HT-29 (cell line): ENCODE measurements around the gene OCA2. TPM values are rescaled to one million over a fixed set of nuclear protein-coding genes. Genes with fewer than 3 reads are reported as not detected.

Source experiments
- DNase-seq: peaks from one replicate; pipeline ENCODE4 v3.0.0-alpha.2; 2015; ENCODE audit warnings: low spot score
- total RNA-seq: library from RNA; depleted of rRNA; stranded (reverse); fragments of >200 nt; shearing (Covaris generic); gene quantifications from 2 replicates; pipeline ENCODE4 v1.2.3, GENCODE V29; 2014

The OCA2 gene
- total RNA-seq, 1 experiment from 2014 or later: not detected

DNA sequence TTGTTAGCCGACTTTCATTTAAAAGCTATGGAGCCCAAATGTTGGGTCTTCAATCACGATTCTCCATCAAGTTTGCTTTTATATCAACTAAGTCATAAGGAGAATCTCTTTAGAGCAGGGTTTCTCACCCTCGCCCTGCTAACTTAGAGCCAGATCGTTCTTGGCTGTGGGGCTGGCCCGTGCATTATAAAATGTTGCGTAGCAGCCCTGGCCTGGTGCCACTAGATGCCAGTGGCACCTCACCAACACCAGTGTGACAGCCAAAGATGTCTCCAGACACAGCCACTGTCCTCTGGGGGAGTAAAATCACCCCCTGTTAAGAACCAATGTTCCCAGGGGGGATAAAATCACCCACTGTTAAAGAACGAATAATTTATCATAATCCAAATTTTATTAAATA lies 226.1 kb downstream of the OCA2 start:
- no peak for DNase-seq

DNA sequence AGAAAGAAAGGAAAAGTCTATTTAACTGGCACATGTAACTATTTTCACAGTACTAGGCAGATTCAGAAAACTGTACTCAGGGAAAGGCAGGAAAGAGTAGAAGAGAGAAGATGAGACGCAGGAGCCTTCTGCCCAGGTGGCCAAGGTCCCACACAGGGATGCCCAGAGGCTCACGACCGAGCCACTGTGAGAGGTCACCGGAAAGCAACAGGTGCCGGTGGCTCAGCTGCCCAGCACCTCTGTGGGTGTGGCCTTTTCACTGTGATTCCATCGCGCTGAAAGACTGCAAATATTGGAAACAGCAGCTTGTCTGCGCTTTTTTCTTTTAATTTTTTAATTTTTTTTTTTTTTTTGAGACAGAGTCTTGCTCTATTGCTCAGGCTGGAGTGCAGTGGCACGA lies 226.8 kb downstream of the OCA2 start:
- no peak for DNase-seq

DNA sequence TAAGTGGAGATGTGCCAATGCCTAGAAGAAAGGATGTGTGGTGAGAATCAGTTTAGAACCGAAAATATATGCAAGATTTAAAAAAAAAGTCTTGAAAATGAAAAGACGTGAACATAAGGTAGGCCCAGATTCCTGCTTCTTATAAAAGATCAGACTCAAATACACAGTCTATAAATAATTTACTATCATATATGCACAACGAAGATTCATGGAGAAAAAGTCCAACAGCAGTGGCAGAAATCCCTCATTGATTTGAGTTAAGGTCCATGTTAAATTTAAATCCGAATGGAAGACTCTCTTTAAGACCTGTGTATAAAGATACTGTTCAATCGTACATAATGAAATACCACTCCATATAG lies 227.2 kb downstream of the OCA2 start:
- no peak for DNase-seq

DNA sequence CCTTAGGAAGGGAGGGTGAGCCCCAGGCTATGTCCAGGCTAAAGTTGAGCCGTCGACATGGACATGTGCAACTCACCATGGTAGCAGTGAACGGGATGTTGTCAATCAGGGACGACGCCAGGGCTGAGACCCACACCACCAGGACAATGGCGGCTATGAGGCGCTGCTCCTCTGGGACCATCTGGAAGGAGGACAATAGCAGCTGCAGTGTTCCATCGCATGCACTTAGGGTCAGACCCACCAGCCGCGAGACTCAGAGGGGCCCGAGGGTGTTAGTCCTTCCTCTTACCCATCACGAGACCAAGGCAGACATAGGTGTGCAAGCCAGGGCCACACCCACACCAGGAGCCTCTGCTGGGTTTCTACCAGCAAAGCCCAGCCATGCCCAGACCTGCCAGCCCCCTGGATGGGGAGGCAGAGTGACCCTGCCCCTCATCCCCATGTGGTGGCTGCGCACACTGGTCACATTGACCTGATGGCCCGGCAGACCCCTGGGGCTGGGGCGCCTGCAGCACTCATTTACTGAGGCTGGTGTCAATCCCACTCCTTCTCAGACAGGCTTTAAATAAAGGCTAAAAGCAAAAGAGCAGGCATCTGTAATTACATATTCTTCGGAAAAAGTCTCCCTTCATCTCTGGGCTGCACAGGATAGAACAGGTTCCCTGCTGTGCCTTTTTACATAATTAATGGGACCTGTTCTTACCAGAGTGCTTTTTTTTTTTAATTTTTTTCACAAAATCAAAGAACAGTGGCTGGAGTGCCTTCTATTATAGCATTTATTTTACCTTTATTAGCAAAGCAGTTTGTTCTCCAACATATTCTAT lies 227.8 kb downstream of the OCA2 start:
- DNase-seq: no peak

DNA sequence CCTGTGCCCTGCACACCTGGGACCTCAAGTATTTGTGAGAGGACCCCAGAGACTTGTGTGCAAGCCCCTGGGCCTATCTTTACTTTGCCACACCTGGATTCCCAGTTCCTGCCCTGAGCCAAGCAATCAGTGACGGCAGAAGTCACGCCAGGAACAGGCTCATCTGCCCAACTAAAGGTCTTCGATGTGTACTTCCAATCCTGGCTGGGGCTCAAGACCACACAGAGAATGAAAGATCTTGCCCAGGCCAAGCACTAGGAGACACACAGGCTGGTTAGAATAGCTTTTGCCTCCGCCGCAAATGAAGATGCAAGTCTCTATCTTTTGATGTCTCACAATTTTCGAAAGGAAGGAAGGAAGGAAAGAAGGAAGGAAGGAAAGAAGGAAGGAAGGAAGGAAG lies 228.8 kb downstream of the OCA2 start:
- no peak for DNase-seq

DNA sequence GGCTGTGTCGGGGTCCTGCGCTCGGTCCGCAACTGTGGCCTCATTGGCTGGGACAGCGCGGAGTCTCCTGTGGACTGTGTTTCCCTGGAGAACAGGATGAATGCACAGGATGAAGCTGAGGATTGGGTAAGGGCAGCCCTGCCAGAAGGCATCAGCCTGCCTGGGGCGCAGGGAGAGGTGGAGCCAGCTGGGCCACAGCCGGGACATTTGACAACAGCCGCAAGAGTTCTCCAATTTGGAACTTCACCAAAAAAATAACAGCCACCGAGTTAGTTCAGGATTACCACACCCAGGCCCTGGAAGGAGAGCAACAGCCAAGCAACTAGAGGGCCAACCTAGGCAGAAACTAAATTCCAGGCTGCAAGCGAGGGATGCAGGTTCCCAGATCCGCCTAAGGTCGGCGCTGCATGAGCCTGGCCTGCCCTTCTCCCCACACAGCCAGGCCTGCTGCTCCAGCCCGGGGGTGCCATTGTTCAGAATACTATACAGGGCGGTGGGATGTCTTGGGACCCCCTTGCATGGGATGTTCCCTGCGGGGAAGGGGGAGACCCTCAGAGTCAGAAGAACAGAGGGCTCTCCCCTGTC lies 229.3 kb downstream of the OCA2 start:
- no peak for DNase-seq

DNA sequence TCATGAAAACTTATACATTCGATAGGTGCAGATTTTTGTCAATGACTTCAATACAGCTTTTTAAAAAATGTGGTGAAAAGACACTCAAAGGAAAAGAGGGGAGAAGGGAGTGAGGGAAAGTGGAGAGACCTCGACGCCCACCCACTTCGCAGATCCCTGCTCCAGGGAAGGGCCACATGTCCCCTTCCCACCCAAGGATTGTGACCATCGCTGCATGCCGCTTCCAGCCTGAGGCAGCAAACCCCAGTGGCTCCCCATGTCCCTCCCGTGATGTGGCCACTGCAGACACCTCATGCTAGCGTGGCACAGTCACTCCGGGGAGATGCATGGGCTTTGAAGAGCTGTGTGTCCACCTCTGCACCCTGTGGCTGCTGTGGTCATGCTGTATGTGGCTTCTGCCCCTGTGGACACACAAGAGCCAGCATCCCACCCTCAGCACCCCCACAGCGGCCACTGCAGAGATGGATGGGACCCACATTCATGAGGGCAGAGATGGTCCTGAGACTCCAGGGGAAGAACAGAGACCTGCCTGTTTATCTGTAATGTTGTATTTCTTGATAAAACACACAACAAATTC lies 230.2 kb downstream of the OCA2 start:
- no peak for DNase-seq

DNA sequence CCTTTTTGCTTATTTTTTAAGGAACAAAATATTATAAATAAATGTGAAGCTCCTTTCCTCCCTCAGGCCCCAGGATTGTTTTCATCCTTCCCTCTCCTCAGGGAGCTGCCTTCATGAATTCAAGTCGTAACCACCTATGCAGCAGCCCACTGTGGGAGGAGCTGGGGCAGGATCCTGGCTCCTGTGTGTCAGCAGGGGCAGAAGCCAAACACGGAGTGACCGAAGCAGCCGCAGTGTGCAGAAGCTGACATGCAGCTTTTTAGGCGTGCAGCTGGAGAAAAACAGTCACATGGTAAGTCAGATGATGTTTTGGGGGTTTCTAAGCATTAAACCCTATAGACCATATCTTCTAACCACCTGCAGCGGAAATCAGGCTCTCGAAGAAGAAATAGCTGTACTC lies 231.3 kb downstream of the OCA2 start:
- DNase-seq: no peak

DNA sequence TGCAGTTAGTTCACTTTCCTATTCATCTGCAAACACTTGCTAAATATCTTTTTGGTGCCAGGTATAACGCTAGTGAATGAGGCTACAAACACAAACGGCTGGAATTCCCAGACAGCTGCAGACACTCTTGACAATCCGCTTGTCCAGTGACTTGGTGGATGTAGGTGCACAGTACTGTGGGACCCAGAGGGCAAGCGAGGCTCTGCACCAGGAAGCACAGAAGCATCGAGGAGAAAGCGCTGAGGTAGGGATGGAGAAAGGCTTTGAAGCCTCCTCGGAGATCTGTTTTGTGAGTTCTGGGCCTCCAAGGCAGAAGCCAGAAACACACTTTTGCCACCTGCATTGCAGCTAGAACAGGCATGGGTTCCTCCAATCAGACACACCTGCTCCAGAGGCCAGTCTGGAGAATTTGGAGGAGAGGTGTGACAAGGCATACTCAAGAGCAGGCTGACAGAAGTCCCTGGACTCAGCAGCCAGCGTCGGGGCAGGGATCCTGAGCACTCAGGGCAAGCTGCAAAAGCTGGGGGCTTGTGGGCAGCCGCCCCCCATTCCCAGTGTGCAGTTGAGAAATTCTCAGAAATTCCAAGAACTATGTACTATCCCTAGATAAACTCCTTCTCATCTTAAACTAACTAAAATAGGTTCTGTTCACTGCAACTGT lies 232.5 kb downstream of the OCA2 start:
- no peak for DNase-seq

DNA sequence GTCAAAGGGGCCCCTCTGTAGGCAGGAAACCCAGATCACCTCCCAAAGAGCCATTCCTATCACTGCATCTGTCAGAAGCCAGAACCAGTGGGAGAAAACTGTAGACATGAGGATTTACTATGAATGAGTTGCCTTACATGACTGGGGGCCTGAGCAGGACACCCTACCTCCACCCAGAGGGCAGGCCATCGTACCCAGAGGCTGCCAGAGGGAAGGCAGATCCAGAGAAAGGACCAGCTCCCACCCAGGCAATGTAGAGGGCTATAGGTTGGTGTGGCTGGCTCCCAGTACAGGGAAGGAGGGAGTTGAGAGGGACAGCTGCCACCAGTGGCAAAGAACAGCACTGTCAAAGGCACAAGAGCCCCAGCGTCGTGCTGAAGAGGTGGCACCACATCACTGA lies 233.2 kb downstream of the OCA2 start:
- DNase-seq: no peak

DNA sequence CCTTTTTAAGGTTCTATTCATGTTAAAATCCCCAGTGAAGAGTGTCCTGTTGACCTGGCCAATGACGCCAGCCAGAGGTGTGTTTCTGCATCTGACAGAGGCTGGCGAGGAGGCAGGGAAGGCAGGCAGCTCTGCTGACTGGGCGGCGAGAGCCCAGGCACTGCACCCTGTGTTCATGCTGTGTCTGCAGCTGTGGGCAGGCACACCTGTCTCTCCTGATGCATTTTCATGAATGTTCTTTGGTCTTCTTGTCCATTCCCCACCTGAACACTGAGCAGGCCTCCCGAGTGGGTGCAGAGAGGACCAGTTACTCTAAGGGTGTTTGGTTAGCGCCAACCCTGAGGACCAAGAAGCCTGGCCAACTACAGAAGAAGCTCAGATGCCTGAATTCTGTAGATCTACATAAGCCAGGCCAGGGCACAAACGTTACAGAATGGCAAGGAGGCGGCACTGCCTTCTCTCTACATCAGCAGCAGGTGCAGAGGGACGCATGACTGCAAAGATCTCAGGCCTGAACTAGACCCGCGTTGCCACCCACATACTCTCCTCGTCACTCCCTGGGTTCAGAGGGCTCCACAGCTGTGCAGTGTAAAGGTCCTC lies 233.7 kb downstream of the OCA2 start:
- no peak for DNase-seq

DNA sequence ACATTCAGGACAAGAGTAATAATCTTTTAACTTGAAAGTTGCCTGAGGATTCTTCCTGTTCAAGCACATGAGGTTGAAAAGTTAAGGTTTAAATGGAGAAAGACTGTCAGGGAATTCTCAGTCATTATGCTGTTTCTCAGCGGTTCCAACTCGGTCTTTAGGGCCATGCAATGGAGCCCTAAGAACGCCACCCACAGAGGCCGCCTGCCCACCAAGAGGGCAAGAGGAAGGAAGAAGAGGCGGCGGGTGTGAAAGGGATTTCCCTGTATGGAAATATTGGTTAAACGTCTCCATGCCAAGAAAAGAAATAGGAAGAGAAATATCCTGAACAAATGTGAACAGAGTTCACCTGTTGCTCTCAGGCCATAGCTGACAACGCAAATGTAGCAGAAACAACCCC lies 234.4 kb downstream of the OCA2 start:
- no peak for DNase-seq

DNA sequence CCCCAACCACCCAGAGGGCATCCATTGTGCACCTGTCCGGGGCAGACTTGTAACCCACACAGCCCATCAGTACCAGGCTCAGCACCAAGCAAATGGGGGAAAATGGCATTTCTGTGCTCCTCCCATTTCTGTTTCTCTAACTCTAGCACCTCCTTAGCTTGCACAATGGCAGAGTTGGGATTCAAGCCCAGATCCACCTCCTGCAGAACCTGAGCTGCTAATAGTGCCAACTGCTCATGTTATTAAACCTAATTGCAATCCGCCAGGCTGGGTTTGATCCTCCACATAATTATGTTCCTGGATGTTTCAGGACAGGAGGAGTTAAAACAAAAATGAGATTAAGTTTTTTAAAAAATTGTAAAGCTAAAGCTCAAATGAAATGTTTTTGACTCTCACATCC lies 235.0 kb downstream of the OCA2 start:
- no peak for DNase-seq

DNA sequence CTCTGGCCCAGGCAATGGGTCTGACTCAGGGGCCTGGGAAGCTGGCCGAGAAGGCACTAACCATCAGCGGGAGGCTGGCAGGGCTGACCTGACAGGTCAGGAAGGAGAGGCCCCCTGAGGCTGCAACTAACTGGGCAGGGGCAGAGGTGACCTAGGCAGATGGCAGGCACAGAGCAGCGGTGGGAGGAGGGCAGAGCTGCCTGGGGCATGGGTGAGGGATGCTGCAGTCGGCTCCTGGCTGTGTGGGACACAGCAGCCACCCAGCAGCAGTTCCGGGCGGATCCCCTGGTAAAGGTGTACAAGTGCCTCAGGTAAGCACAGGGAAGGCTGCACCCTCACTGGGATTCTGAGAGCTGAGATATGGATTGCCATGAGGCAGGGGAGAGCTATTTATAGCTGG lies 236.1 kb downstream of the OCA2 start:
- DNase-seq: no peak

DNA sequence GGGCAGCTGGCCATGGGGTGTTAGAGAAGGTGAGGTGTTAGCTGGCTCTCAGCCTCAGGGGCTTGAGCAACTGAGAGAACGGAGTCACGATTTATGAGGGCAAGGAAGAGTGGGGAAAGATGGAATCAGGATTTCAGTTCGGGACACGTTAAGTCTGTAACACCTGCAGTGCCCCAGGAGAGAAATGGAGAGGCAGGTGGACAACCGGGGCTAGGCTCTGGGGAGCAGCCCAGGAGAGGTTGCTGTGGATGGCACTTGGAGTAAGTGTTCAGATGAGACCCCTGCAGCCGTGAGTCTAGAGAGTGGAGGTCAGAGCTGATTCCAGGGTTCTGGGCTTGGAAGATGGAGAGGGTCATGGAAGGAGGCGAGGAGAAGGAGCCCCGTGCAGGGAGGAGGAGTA lies 237.9 kb downstream of the OCA2 start:
- DNase-seq: no peak

DNA sequence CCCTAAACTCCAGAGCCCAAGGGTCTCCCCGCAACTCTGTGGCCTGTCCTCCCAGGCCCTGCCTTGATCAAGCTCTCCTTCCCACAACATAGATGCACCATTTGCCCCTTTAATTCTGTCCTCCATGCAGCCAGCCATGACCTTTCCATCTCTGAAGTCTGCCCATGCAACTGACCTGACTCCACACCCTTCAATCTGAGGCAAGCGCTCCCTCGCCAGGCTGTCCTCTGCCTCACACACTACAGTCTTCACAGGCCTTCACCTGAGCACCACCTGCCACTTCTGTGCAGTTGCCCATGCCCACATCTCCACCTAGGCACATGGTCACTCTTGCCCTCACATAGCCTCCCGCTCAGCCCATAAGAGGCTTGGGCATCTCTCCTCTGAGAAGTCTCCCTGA lies 244.0 kb downstream of the OCA2 start:
- DNase-seq: no peak

DNA sequence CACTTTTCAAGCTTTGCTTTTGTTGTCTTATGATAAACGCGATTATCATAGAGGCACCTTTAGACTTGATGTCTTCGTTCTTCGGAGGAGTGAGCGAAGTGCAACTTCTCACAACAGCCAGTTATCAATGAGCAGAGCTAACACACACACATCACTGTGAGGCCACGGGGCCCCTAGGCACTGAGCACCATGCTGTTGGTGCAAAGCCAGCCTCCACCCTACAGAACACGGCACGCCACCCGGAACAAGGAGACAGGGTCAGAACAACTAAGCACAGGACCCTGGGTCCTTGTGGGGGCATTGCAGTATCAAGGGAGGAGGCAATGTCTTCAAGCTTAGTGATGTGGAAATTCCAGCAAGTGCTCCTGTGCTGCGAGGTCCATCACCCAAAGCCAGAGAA lies 244.5 kb downstream of the OCA2 start:
- DNase-seq: no peak

DNA sequence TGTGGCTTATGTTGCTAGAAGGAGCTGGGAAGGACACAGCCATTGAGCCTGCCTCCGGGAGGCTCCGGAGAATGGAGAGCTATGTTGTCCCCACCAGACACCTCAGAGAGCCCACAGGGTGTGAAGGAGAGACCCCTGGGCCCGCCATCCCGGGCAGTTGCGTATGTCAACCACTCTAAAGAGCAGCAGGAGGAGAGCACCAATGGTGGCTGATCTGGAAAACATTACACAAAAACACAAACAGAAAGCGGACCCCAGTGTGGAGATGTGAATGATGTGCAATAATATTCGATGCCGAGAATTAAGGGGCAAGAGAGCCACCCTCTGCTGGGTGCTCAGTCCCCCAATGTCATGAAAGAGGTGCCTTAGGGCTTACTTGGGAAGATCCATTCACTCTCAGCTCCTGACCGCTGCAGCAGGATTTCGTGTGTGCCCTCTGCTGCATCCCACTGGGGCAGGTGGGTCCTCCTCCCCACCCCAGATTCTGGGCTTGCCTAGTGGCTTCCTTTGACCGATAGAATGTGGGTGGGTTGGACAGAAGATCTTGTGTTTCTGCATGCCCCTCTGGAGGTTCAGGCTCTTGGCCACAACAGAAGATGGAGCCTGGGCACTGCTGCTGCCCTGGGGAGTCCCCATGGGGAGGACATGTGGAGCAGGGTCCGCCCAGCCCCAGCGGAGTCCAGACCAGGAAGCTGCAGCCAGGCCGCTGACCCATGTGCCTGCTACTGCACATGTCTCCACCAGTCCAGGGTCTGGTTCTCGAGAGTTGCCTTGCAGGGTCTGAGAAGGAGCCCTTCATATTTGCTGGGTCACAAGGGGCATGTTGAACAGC lies 245.3 kb downstream of the OCA2 start:
- DNase-seq: no peak

DNA sequence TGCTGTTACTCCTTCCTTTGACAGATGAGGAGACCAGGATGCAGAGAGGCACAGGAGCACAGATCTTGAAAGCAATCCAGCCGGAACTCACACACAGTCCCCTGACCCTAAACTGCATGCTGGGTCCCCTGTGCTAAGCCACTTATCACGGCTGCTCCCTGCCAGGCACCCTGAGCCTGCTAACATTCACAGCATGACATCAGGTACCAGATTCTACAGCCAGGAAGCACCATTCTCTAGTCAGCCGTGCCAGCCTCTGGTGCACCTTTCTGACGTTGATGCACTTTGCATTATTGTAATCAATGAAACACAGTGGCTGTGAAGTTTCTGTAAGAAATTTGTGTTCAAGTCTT lies 247.3 kb downstream of the OCA2 start:
- no peak for DNase-seq

DNA sequence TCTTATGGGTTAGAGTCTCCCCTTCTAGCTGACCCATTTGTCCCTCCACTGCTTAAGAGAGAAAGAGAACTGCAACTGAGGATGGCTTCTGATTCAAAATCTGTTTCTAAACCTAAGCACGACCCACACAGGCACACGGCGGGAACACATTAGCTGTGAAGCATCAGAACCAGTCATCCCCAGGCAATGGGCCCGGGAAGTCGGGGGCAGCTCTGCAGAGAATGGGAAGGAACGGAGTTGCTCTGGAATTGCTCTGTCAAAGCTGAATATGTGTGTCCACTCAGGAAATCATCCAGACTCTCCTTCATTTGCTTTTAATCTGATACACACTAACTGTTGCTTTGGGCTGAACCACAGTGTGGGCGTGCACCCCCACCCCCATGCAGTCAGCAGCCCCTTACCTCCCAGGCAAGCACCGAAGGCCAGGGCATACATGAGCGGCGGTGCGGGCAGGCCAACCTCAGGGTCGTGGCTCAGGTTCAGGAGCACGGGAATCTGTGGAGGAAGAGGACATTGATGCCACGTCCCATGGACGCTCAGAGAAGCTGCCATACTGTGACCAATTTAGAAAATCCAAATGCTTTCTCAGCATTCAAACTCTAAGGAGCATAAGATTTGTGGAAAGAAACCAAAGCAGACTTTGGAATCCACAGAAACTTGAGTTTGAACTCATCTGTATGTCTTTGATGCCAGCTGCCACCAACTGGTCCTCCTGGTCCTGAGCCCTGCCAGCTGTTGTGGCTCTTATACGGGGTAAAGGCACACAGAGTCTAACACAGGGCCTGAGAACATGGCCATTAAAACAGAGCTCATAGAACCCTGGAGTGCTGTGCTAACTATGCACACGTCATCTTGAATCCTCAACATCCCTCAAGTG lies 247.9 kb downstream of the OCA2 start:
- DNase-seq: no peak

DNA sequence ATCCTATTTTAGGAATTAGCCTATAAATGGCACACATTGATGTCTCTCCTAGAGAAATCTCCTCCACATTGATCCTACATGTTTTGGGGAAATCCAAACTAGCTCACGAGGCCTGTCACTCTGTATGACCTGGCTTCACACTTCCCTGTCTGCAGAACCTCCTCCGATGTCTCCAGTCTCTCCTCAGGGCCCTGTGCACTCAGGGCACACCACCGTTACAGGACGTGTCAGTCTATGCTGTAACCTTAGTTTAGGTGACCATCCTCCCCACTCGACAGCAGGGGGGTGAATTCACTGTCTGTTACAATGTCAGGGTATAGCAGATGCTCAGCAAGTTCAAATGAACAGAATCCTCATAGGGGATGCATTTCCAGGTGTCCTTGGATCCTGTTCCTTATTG lies 249.1 kb downstream of the OCA2 start:
- DNase-seq: no peak
